Gastroesophageal sphincter (tissue), 4 donors: ENCODE results near the gene CDYL. TPM values are rescaled to one million over a fixed set of nuclear protein-coding genes. Genes with fewer than 3 reads are reported as not detected.

Source experiments
- ATAC-seq: fragments of 150-250 bp; one replicate; pipeline ENCODE4 v1.9.1; 2016; ENCODE audit warnings: mild to moderate bottlenecking, moderate library complexity
- H3K27ac ChIP-seq, 4 donors: fragments of 200-600 bp; sonication (generic) in 3 of 4; 1 replicate in 3 of 4; 2 replicates in 1 of 4; pipeline ENCODE4 v1.5.1; 2016 to 2019
- H3K27me3 ChIP-seq: fragments of 200-600 bp; sonication (generic); one replicate; pipeline ENCODE4 v1.5.1; 2019
- H3K36me3 ChIP-seq, 2 donors: fragments of 200-600 bp; sonication (generic); one replicate each; pipeline ENCODE4 v1.5.1; 2019; ENCODE audit warnings: control low read depth in 1 of 2
- H3K4me1 ChIP-seq, 3 donors: fragments of 200-600 bp; sonication (generic); 1 replicate in 2 of 3; 2 replicates in 1 of 3; pipeline ENCODE4 v1.5.1; 2016 to 2019; ENCODE audit warnings: control low read depth in 2 of 3
- H3K4me3 ChIP-seq, 2 donors: fragments of 200-600 bp; sonication (generic); one replicate each; pipeline ENCODE4 v1.5.1; 2019; ENCODE audit warnings: mild to moderate bottlenecking in 1 of 2, moderate library complexity in 1 of 2
- H3K9me3 ChIP-seq, 3 donors: fragments of 200-600 bp; sonication (generic); one replicate each; pipeline ENCODE4 v1.5.1; 2017 to 2019; ENCODE audit warnings: control low read depth in 2 of 3
- EP300 ChIP-seq: sonication (generic); formaldehyde crosslinking; IDR thresholded peaks from one replicate; pipeline ENCODE4 v1.6.1; 2017; ENCODE audit warnings: antibody characterized with exemption, mild to moderate bottlenecking
- POLR2A ChIP-seq, 2 donors: fragments of 450-650 bp; IDR thresholded peaks; one replicate each; pipeline ENCODE4 v1.6.1; 2017; ENCODE audit warnings: antibody characterized with exemption in 2 of 2, mild to moderate bottlenecking in 2 of 2, moderate library complexity in 1 of 2
- POLR2AphosphoS5 ChIP-seq: sonication (generic); formaldehyde crosslinking; IDR thresholded peaks from one replicate; pipeline ENCODE4 v1.6.1; 2017; ENCODE audit warnings: antibody characterized with exemption
- WGBS, 2 donors: methylation state at CpG; one replicate each; pipeline ENCODE4 v1.1.5; 2018; ENCODE audit warnings: low coverage in 1 of 2; 5-methylcytosine and 5-hydroxymethylcytosine counted together
- total RNA-seq, 4 donors: library from RNA; depleted of rRNA; stranded (reverse); fragments of >200 nt; gene quantifications; one replicate each; pipeline ENCODE4 v1.1.0, GENCODE V29; 2016
- TF ChIP-seq, protein P1 (sequence below), 4 experiments: fragments of 200-600 bp in 2 of 4; fragments of 450-650 bp in 2 of 4; sonication (generic) in 1 of 4; IDR thresholded peaks; one replicate each; pipeline ENCODE4 v1.5.1; 2017 to 2019; ENCODE audit warnings: antibody characterized with exemption in 4 of 4, mild to moderate bottlenecking in 2 of 4, moderate library complexity in 2 of 4

The CDYL gene
- total RNA-seq, 4 donors from 2014 or later = 32.0 to 68.3 (median 54.0) TPM

DNA sequence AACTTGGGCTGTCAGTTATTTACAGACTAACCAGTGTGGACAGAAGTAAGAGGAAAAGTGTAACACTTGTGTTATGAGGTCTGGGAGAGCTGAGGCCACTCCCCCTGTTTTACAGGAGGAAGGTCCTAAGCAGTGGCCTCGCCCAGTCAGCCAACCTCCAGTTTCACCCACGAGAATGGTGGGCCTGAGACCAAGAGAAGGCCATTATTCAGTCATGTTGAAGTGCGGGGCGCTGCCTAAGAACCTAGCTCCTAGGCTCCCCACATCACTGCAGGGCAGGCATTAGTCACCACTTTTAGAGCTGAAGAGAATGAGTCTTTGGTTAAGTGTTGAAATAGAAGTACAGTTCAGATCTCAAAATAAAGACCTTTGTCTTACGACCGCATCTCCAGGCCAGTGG is 27.9 kb downstream of the CDYL start:
- 100% methylated on average over 1 of the region's 6 CpGs for WGBS, 2 donors
- Histone ChIP-seq H3K36me3 (no peaks in the 10 kb centered on the region), H3K27ac (no peak overlapping the region), H3K4me3 (no peak overlapping the region), H3K27me3 (no peaks in the 10 kb centered on the region), H3K4me1 (peaks cover 2 to 55% (median 8%) of the 10 kb centered on the region in 3 donors), H3K9me3 (peaks cover 0 to 12% (median 0%) of the 10 kb centered on the region in 3 donors)
- TF ChIP-seq EP300 (no peak), POLR2A (IDR thresholded peaks at IDR 0.05) (no peak), POLR2AphosphoS5 (no peak)
- TF ChIP-seq, protein P1, sequence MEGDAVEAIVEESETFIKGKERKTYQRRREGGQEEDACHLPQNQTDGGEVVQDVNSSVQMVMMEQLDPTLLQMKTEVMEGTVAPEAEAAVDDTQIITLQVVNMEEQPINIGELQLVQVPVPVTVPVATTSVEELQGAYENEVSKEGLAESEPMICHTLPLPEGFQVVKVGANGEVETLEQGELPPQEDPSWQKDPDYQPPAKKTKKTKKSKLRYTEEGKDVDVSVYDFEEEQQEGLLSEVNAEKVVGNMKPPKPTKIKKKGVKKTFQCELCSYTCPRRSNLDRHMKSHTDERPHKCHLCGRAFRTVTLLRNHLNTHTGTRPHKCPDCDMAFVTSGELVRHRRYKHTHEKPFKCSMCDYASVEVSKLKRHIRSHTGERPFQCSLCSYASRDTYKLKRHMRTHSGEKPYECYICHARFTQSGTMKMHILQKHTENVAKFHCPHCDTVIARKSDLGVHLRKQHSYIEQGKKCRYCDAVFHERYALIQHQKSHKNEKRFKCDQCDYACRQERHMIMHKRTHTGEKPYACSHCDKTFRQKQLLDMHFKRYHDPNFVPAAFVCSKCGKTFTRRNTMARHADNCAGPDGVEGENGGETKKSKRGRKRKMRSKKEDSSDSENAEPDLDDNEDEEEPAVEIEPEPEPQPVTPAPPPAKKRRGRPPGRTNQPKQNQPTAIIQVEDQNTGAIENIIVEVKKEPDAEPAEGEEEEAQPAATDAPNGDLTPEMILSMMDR (IDR thresholded peaks at IDR 0.05) = no peak
- no peak for ATAC-seq

DNA sequence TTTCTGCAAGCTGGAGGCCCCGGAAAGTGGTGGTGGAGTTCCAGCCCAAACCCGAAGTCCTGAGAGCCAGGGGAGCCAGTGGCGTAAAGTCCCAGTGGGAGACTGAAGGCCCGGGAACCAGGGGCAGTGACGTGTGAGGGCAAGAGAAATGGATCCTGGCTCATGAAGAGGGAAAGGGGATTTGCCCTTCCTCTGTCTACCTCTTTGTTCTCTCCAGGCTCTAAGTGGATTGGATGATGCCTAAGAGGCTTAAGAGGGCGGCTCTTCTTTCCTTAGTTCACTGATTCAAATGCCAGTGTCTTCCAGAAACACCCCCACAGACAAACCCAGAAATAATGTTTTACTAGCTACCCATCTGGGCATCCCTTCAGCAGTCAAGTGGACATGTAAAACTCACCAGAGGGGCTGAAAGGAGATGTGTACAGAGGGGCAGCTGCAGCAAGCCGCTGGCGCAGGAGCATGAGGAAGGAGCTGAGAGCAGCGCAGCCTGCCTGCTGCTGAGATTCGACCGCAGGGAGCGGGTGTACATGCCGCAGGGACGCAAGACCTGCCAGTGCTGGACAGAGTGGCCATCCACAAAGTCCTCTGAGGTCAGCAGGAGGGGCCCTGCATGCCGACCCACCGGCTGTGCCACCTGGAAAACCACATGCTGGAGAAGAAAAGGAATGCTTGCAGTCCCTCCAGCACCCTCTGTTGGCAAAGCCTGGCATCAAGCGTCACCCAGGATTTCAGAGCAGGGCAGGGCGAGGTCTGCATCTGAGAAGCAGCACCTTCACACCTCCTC is 29.5 kb downstream of the CDYL start:
- no peak overlapping the region for H3K27ac ChIP-seq
- 79 to 80% methylated on average over 1 to 18 of the region's 18 CpGs for WGBS, 2 donors
- ATAC-seq = peak; percentile 51

DNA sequence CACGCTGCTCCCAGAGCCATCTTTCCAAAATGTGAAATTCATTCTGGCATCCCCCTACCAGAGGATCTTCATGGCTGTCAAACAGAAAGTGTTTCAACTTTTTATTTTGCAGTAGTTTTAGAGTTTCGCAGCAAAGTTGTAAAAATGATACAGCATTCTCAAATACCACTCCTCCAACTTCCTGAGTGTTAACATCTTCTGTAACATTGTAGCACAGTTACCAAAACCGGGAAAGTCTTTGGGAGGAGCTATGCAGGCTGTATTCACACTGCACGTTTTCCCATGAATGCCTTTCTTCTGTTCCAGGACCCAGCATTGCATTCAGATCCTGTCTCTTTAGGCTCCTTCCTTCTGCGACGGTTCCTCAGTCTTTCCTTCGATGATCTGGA is 30.1 kb downstream of the CDYL start:
- Histone ChIP-seq H3K4me1 (peaks cover 2 to 60% (median 8%) of the 10 kb centered on the region in 3 donors), H3K27me3 (no peaks in the 10 kb centered on the region), H3K9me3 (no peaks in the 10 kb centered on the region), H3K36me3 (no peaks in the 10 kb centered on the region), H3K27ac (peak overlapping the region in 1 of 4 donors; percentile 10), H3K4me3 (no peak overlapping the region)
- ATAC-seq = no peak
- no peak for TF ChIP-seq EP300
- no peak for TF ChIP-seq POLR2AphosphoS5
- TF ChIP-seq, protein P1 (IDR thresholded peaks at IDR 0.05) = no peak
- TF ChIP-seq POLR2A (IDR thresholded peaks at IDR 0.05) = no peak
- WGBS, 2 donors = 24 to 49% methylated on average over 5 to 7 of the region's 7 CpGs

More for the DNA sequence above, 29.5 kb downstream of the CDYL start:
- H3K9me3 ChIP-seq = no peaks in the 10 kb centered on the region
- no peaks in the 10 kb centered on the region for H3K36me3 ChIP-seq
- no peaks in the 10 kb centered on the region for H3K27me3 ChIP-seq
- H3K4me1 ChIP-seq = peaks cover 2 to 58% (median 8%) of the 10 kb centered on the region in 3 donors
- TF ChIP-seq, protein P1 (IDR thresholded peaks at IDR 0.05) = peak; percentile 13 to 72 (median 38)
- no peak for TF ChIP-seq POLR2A (IDR thresholded peaks at IDR 0.05)
- no peak overlapping the region for H3K4me3 ChIP-seq

DNA sequence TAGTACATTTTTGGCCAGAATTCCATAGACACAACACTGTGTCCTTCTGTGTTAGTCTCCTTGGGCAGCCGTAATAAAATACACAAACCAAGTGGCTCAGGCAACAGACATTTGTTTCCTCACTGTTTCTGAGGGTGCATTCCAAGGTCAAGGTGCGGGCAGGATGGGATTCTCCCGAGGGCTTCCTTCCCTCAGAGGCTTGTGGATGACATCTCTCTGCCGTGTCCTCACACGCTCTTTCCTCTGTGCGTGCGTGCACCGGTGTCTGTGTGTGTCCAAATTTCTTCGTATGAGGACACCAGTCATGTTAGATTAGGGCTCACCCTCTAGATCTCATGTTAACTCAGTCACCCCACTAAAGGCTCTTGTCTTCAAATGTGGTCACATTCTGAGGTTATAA is 30.6 kb downstream of the CDYL start:
- H3K36me3 ChIP-seq = no peaks in the 10 kb centered on the region

More for the DNA sequence above, 30.6 kb downstream of the CDYL start:
- no peak for ATAC-seq
- Histone ChIP-seq H3K27me3 (no peaks in the 10 kb centered on the region), H3K4me3 (no peak overlapping the region), H3K27ac (peak overlapping the region in 1 of 4 donors; percentile 10), H3K9me3 (no peaks in the 10 kb centered on the region), H3K4me1 (peaks cover 2 to 60% (median 8%) of the 10 kb centered on the region in 3 donors)
- WGBS, 2 donors = 42 to 78% methylated on average over 2 to 9 of the region's 9 CpGs
- no peak for TF ChIP-seq POLR2AphosphoS5
- TF ChIP-seq, protein P1 (IDR thresholded peaks at IDR 0.05) = no peak
- TF ChIP-seq POLR2A (IDR thresholded peaks at IDR 0.05) = no peak
- no peak for TF ChIP-seq EP300
